ENCODE data around the gene TRIM25.

DNA sequence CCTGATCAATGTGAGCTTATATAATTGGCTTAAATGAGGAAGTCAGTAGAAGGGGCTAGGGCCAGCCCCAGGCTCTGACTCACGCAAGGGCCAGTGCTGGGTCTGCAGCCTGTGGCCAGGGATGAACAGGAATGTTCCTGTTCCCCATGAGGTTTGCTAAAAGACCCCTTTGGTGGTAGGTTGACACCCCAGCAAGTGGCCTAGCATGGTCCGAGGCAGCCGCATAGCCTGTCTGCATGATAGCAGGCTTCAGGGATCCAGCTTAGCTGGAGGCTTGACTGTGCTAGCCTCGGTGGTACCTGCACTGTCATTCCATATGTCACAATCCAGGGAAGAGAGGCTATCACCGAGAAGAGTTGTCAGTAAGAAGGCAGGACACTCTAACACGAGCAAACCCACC, 23.5 kb downstream of the TRIM25 start:
- TF ChIP-seq, protein P1, sequence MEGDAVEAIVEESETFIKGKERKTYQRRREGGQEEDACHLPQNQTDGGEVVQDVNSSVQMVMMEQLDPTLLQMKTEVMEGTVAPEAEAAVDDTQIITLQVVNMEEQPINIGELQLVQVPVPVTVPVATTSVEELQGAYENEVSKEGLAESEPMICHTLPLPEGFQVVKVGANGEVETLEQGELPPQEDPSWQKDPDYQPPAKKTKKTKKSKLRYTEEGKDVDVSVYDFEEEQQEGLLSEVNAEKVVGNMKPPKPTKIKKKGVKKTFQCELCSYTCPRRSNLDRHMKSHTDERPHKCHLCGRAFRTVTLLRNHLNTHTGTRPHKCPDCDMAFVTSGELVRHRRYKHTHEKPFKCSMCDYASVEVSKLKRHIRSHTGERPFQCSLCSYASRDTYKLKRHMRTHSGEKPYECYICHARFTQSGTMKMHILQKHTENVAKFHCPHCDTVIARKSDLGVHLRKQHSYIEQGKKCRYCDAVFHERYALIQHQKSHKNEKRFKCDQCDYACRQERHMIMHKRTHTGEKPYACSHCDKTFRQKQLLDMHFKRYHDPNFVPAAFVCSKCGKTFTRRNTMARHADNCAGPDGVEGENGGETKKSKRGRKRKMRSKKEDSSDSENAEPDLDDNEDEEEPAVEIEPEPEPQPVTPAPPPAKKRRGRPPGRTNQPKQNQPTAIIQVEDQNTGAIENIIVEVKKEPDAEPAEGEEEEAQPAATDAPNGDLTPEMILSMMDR (IDR thresholded peaks at IDR 0.05; ENCODE audit: insufficient read depth, low read length, poor library complexity, severe bottlenecking), result no peak
- TF ChIP-seq EZH2phosphoT487 (conservative IDR thresholded peaks at IDR 0.05; ENCODE audit: low read length), result no peak
